Activated CD8-positive, alpha-beta memory T cell treated with anti-CD3 and anti-CD28 coated beads for 1 hour (primary cell): ENCODE results near the gene EXOC6.
A peak's percentile ranks its signal among the peaks of the same experiment; 100 is the strongest.
"Not testable (repeated sequence)": the region's sequence is repeated elsewhere in the genome, so short reads cannot be mapped to it uniquely, and the experiment has no call there.

ENCODE experiments used
- DNase-seq, 2 donors: peaks; one replicate each; pipeline ENCODE4 v3.0.0-alpha.2; 2020; ENCODE audit warnings: low read depth in 1 of 2; ENCODE audit errors: extremely low read depth in 1 of 2

The EXOC6 gene

GRCh38 chr10:93075369-93076221 lies 227.3 kb downstream of the EXOC6 start:
- no peak for DNase-seq

GRCh38 chr10:93076871-93077270 lies 228.6 kb downstream of the EXOC6 start:
- DNase-seq: no peak

- no peak for DNase-seq
These were observed 229.6 kb downstream of the EXOC6 start for GRCh38 chr10:93077860-93078337.

- no peak for DNase-seq
These were observed 231.5 kb downstream of the EXOC6 start for GRCh38 chr10:93079663-93080349.

- DNase-seq: peak in 1 of 2 donors; percentile 22
These were observed 232.2 kb downstream of the EXOC6 start for GRCh38 chr10:93080350-93081046.

- DNase-seq: no peak
These were observed 233.0 kb downstream of the EXOC6 start for GRCh38 chr10:93081318-93081717.

- DNase-seq: no peak
These were observed 233.5 kb downstream of the EXOC6 start for GRCh38 chr10:93081834-93082233.

- no peak for DNase-seq
These were observed 235.6 kb downstream of the EXOC6 start for GRCh38 chr10:93083743-93084539.

- no peak for DNase-seq
These were observed 237.0 kb downstream of the EXOC6 start for GRCh38 chr10:93085272-93085859.

- DNase-seq: no peak
These were observed 238.0 kb downstream of the EXOC6 start for GRCh38 chr10:93086289-93086688.

GRCh38 chr10:93087846-93088245 lies 239.5 kb downstream of the EXOC6 start:
- no peak for DNase-seq

GRCh38 chr10:93088466-93088865 lies 240.1 kb downstream of the EXOC6 start:
- DNase-seq: no peak

GRCh38 chr10:93090619-93091018 lies 242.3 kb downstream of the EXOC6 start:
- DNase-seq: no peak

GRCh38 chr10:93091960-93092359 lies 243.6 kb downstream of the EXOC6 start:
- no peak for DNase-seq

- no peak for DNase-seq
These were observed 246.9 kb downstream of the EXOC6 start for GRCh38 chr10:93095225-93095624.

- DNase-seq: no peak
These were observed 248.6 kb downstream of the EXOC6 start for GRCh38 chr10:93096901-93097300.

- DNase-seq: no peak
These were observed 249.1 kb downstream of the EXOC6 start for GRCh38 chr10:93097386-93097785.

- no peak for DNase-seq
These were observed 250.5 kb downstream of the EXOC6 start for GRCh38 chr10:93098816-93099215.

- DNase-seq: no peak
These were observed 251.3 kb downstream of the EXOC6 start for GRCh38 chr10:93099670-93100069.

- not testable (repeated sequence) for DNase-seq
These were observed 252.8 kb downstream of the EXOC6 start for GRCh38 chr10:93101148-93101547.
